Lung (tissue), 12 donors: ENCODE measurements around the gene RCL1. TPM values are rescaled to one million over a fixed set of nuclear protein-coding genes. Genes with fewer than 3 reads are reported as not detected.
A peak's percentile ranks its signal among the peaks of the same experiment; 100 is the strongest.

Source experiments
- ATAC-seq: fragments of 200-7000 bp; cut with Tn5 transposase; one replicate; pipeline ENCODE4 v1.9.1; 2020; ENCODE audit warnings: moderate number of reproducible peaks; ENCODE audit not compliant: insufficient read depth, low FRiP score
- DNase-seq, 3 donors: peaks; one replicate each; pipeline ENCODE4 v3.0.0-alpha.2; 2013 to 2017
- H3K27ac ChIP-seq, 2 donors: one replicate each; pipeline ENCODE4 v1.5.1; 2013; ENCODE audit warnings: mild to moderate bottlenecking in 2 of 2, moderate library complexity in 2 of 2, control low read depth in 1 of 2, inconsistent platforms in 1 of 2, low read depth in 1 of 2, low read length in 1 of 2
- H3K27me3 ChIP-seq, 3 donors: one replicate each; pipeline ENCODE4 v1.5.1; 2013; ENCODE audit warnings: low read length in 2 of 3; ENCODE audit not compliant: control insufficient read depth in 3 of 3, insufficient read depth in 3 of 3
- H3K36me3 ChIP-seq, 4 donors: one replicate each; pipeline ENCODE4 v1.5.1; 2013; ENCODE audit warnings: low read length in 4 of 4, mild to moderate bottlenecking in 1 of 4, moderate library complexity in 1 of 4; ENCODE audit not compliant: control insufficient read depth in 4 of 4, insufficient read depth in 4 of 4
- H3K4me1 ChIP-seq, 5 donors: one replicate each; pipeline ENCODE4 v1.5.1; 2013; ENCODE audit warnings: low read length in 5 of 5, mild to moderate bottlenecking in 2 of 5, moderate library complexity in 1 of 5; ENCODE audit not compliant: control insufficient read depth in 5 of 5, insufficient read depth in 5 of 5
- H3K4me3 ChIP-seq: one replicate; pipeline ENCODE4 v1.5.1; 2013; ENCODE audit warnings: mild to moderate bottlenecking, control low read depth, moderate library complexity
- H3K9ac ChIP-seq, 2 donors: one replicate each; pipeline ENCODE4 v1.5.1; 2013; ENCODE audit warnings: low read length in 2 of 2, control low read depth in 1 of 2; ENCODE audit not compliant: insufficient read depth in 1 of 2
- H3K9me3 ChIP-seq, 4 donors: one replicate each; pipeline ENCODE4 v1.5.1; 2013; ENCODE audit warnings: low read length in 3 of 4, mild to moderate bottlenecking in 1 of 4, moderate library complexity in 1 of 4; ENCODE audit not compliant: control insufficient read depth in 4 of 4, insufficient read depth in 3 of 4
- WGBS, 2 donors: extraction: QIAGEN DNeasy Blood & Tissue Kit; methylation state at CpG; one replicate each; pipeline ENCODE4 v1.1.7; 2013; 5-methylcytosine and 5-hydroxymethylcytosine counted together
- polyA plus RNA-seq, 2 donors: library from polyadenylated mRNA; stranded (reverse); fragments of 200-250 nt; gene quantifications; one replicate each; pipeline ENCODE4 v1.2.1, GENCODE V29; 2013
- total RNA-seq, 2 donors: library from RNA; depleted of rRNA in 1 of 2; stranded (reverse); fragments of >200 nt in 1 of 2; gene quantifications; one replicate each; pipeline ENCODE4 v1.2.1, GENCODE V29; 2014 to 2021
- TF ChIP-seq, protein P1 (sequence below): IDR thresholded peaks from 2 replicates; pipeline ENCODE4 v1.5.1; 2012; ENCODE audit warnings: mild to moderate bottlenecking; ENCODE audit errors: control extremely low read depth, extremely low read depth
- donor health status: control.
- donor health status: control.
- donor health status: Bipolar disorder and iron deficiency.
- donor health status: healthy.
- donor health status: DM: yes; HTN: yes; CAD: no.

The RCL1 gene
- total and polyA plus RNA-seq, 4 donors = 14.8 to 62.2 (median 23.4) TPM

DNA sequence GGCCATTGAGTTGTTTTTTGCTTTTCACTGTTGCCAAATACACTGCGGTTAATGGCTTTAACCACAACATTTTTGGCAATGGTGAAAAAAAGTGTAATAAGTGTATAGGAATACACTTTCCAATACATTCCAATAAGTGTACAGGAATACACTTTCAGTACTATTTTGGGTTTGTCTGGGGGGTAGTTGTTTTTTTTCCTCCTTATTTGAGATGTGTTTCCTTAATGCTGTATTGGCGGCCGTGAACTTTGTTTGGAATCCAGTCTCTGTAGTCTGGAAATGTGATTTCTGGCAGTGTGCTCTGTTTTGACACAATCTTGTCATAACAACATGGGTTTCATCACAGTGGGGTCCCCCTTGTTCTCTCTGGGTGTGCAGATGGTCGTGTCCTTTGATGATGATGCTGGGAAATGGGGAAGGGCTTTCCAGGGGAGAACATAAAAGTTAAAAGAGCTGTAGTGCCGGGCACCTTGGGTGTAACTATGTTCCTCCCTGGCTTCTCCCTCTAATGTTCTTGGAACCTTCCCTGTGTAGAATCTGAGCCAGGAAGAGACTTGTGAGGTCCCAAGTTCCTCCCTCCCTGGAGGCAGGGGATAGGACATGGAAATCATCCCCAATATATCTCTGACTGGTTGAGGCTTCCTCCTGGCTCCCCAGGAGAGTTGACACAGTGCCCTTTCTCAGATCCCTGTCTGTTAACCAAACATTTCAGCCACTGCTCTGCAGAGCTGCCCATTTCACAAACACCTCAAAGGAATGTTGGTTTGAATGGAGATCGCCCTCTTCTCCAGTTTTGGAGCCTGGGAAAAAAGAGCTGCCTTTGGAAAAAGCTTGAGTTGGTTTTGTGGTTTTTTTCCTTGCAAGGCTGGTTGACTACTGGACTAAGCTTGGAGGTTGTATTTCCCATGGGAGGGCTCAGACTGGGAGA, 44.8 kb downstream of the RCL1 start:
- ATAC-seq = no peak
- TF ChIP-seq, protein P1, sequence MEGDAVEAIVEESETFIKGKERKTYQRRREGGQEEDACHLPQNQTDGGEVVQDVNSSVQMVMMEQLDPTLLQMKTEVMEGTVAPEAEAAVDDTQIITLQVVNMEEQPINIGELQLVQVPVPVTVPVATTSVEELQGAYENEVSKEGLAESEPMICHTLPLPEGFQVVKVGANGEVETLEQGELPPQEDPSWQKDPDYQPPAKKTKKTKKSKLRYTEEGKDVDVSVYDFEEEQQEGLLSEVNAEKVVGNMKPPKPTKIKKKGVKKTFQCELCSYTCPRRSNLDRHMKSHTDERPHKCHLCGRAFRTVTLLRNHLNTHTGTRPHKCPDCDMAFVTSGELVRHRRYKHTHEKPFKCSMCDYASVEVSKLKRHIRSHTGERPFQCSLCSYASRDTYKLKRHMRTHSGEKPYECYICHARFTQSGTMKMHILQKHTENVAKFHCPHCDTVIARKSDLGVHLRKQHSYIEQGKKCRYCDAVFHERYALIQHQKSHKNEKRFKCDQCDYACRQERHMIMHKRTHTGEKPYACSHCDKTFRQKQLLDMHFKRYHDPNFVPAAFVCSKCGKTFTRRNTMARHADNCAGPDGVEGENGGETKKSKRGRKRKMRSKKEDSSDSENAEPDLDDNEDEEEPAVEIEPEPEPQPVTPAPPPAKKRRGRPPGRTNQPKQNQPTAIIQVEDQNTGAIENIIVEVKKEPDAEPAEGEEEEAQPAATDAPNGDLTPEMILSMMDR = no peak
- Histone ChIP-seq H3K27me3 (no peaks in the 10 kb centered on the region), H3K9me3 (no peaks in the 10 kb centered on the region), H3K27ac (peak overlapping the region in 1 of 2 donors; percentile 32), H3K9ac (no peak overlapping the region), H3K36me3 (peaks cover 0 to 9% (median 6%) of the 10 kb centered on the region in 4 donors), H3K4me1 (peaks cover 0 to 21% (median 9%) of the 10 kb centered on the region in 5 donors), H3K4me3 (no peak overlapping the region)
- DNase-seq = peak; percentile 61 to 89 (median 85)
- WGBS, 2 donors = 77 to 86% methylated on average over 6 of the region's 6 CpGs

- Histone ChIP-seq H3K4me1 (peaks cover 0 to 19% (median 9%) of the 10 kb centered on the region in 5 donors), H3K27me3 (no peaks in the 10 kb centered on the region), H3K9ac (no peak overlapping the region), H3K4me3 (no peak overlapping the region), H3K27ac (peak overlapping the region in 1 of 2 donors; percentile 28), H3K9me3 (no peaks in the 10 kb centered on the region), H3K36me3 (peaks cover 0 to 9% (median 5%) of the 10 kb centered on the region in 4 donors)
- 53 to 87% methylated on average over 3 of the region's 3 CpGs for WGBS, 2 donors
- TF ChIP-seq, protein P1 = no peak
- DNase-seq (no peak), ATAC-seq (no peak)
Observed at GRCh38 chr9:4838189-4838546, 45.4 kb downstream of the RCL1 start.

GRCh38 chr9:4839470-4839912, 46.7 kb downstream of the RCL1 start:
- Histone ChIP-seq H3K4me1 (peaks cover 0 to 16% (median 9%) of the 10 kb centered on the region in 5 donors), H3K9ac (no peak overlapping the region), H3K4me3 (no peak overlapping the region), H3K27ac (peak overlapping the region in 1 of 2 donors; percentile 56), H3K9me3 (no peaks in the 10 kb centered on the region), H3K36me3 (peaks cover 1 to 10% (median 6%) of the 10 kb centered on the region in 4 donors), H3K27me3 (no peaks in the 10 kb centered on the region)
- no peak for DNase-seq
- 81 to 91% methylated on average over 1 of the region's 1 CpG for WGBS, 2 donors
- peak; percentile 55 for ATAC-seq
- TF ChIP-seq, protein P1 = no peak
